Non-pigmented ciliary epithelial cell (primary cell): ENCODE data around the gene CPNE1.

Experiments used
- DNase-seq: peaks from one replicate; pipeline ENCODE4 v3.0.0-alpha.2; 2010; ENCODE audit warnings: low read depth

Gene CPNE1

GRCh38 chr20:35653893-35654292 is 10.8 kb downstream of the CPNE1 start:
- no peak for DNase-seq

DNA sequence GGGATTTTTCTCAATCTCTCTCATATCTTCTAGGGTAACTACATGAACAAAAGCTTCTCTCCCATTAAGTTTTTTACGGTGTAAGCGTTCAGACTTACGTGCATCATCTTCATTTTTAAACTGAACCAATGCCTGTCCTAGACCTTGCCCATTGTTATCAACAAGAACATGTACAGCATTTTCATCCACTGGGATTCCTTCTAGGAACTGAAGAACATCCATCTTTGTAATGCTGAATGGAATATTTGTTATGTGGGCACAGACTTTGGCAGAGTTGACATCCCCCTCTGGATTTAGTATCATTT is 11.3 kb downstream of the CPNE1 start:
- DNase-seq = no peak

GRCh38 chr20:35652641-35653429 is 11.9 kb downstream of the CPNE1 start:
- DNase-seq = no peak

GRCh38 chr20:35651958-35652357 is 12.7 kb downstream of the CPNE1 start:
- no peak for DNase-seq

GRCh38 chr20:35650632-35651031 is 14.1 kb downstream of the CPNE1 start:
- DNase-seq = no peak

DNA sequence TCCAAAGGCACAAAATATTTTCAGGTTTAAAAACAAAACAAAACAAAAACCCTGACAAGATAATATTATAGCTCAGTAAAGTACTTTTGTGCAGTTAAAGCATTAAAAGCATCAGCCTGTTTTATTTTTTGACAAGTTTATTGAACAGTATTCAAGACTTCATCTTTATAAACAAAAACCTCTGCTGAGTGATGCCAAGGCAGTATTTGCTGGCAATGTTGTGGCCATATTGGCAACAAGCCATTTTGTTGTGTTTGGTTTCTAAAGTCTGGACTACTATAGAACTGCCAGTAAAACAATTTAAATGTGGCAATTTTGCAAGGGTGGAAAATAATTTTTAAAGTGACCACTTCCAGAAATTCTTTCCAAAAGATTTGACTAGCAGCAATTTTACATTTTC is 15.9 kb downstream of the CPNE1 start:
- DNase-seq = no peak

DNA sequence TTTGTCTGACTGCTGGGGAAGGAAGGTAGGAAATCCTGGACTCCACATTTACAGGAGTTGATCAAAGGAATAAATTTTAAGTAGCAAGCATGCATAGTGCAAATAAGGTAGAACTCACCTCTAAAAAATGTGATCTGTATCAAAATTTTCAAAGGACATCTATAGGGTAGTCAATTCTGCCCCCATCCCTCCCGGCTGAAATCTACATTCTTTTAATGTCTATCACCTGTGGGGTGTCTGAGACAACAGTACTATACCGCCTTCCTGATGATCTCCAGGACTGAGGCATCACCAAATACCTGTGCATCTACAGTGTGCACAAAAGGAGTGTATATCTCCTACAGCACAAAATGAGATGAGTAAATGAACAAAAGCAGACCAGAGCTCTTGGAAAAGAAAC is 19.9 kb downstream of the CPNE1 start:
- DNase-seq = no peak

- DNase-seq = no peak
These were observed 21.7 kb downstream of the CPNE1 start for GRCh38 chr20:35643045-35643444.

GRCh38 chr20:35641743-35642142 is 23.0 kb downstream of the CPNE1 start:
- DNase-seq = no peak

- no peak for DNase-seq
These were observed 24.0 kb downstream of the CPNE1 start for GRCh38 chr20:35640724-35641123.

DNA sequence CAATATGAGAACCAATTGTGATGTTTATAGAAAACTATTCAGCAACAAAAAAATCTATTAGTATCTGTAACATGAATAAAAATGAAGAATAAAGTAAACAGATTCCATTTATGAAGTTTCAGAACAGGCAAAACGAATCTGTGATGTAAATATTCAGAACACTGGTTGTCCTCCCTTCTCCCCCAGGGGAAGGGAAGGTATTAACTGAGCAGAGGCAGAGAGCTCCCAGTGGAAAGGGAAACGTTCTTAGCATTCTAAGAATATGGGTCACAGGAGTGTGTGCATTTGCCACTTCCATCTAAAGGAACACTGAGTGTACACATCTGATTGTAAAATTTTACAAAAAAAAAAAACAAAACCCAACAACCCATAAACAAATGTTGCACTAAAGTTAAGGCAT is 25.9 kb downstream of the CPNE1 start:
- no peak for DNase-seq

GRCh38 chr20:35637276-35637675 is 27.4 kb downstream of the CPNE1 start:
- no peak for DNase-seq

- DNase-seq = no peak
These were observed 28.6 kb downstream of the CPNE1 start for GRCh38 chr20:35636095-35636494.

- DNase-seq = no peak
These were observed 29.0 kb downstream of the CPNE1 start for GRCh38 chr20:35635652-35636051.

DNA sequence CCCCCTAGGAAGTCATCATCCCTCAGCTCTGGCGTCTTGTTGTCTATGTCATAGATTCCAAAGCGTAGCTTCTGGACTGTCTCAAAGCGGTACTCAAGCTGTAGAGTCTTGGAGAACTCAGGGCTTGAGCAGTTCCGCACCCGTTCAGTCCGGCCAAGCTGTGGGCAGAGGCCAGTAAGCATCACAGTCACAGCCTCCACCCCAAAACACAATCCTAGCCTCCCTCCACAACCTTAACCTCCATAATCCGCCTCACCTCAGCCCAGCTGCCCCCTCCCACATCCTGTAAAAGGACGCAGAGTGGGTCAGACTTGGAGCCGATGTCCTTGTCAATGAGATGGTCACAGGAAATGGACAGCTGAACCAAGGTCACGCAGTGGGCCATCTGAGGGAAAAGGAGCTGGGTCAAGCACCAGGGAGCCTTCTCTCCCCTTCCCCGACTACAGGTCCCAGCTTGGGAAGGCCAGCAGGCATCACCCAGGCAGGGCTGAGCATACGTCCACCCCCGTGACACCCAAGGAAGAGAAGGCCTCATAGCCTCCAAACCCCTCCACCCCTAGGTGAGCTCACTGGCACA is 32.1 kb downstream of the CPNE1 start:
- no peak for DNase-seq

DNA sequence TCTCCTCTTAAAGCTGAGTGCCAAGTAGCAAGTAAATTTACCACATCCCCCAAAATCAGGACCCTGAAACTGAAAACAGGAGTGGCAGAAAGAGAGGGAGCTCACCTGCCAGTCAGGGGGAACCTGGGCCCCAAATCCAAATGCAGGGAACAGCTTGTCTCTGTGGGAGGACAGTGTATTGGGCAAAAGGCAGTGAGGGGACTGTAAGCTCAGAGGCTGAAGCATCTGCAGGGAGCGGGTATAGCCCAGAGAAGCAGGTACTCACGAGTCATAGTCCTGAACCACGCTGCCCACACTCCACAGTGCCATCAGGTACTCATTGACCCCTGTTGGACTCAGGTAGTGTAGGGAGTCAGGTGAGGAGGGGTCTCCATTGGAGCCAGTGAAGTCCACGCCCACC is 34.1 kb downstream of the CPNE1 start:
- DNase-seq = no peak

GRCh38 chr20:35629427-35630145 is 35.1 kb downstream of the CPNE1 start:
- no peak for DNase-seq

- DNase-seq = no peak
These were observed 37.6 kb downstream of the CPNE1 start for GRCh38 chr20:35627121-35627520.

- no peak for DNase-seq
These were observed 38.2 kb downstream of the CPNE1 start for GRCh38 chr20:35626386-35627001.

GRCh38 chr20:35625584-35626385 is 38.9 kb downstream of the CPNE1 start:
- no peak for DNase-seq

DNA sequence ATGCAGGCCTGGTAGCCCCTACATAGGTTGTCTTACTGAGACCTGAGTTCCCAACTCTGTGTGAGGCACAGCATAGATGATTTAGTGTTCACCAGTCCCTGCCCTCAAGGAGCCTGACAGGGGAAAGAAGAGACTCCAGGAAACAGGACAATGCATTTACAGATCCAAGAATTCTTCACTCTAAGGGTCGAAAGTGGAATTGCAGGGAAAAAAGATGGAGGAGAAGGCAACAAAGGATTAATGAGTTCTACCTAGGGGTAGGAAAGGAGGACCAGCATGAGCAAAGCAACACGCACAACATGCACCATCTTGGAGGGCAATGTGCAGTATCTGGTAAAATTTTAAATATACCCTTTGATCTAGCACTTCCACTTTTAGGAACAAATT is 43.1 kb downstream of the CPNE1 start:
- DNase-seq = no peak
